ENCODE data around the gene PPM1D. TPM values are rescaled to one million over a fixed set of nuclear protein-coding genes. Genes with fewer than 3 reads are reported as not detected.

Gene PPM1D
- total and polyA plus RNA-seq, 2 of the 13 experiments (the other 11 are each of a cell fraction or from before 2014, with no cell fraction given): 8.0 to 26.2 TPM

GRCh38 chr17:60601447-60602384, 1.7 kb downstream of the PPM1D start (continued):
- no peak for TF ChIP-seq NAIF1 (CRISPR knock-in tag; IDR thresholded peaks at IDR 0.05; ENCODE audit: borderline replicate concordance)
- no peak for TF ChIP-seq ZNF142 (CRISPR knock-in tag; IDR thresholded peaks at IDR 0.05)
- TF ChIP-seq ZNF232 (CRISPR knock-in tag; IDR thresholded peaks at IDR 0.05; ENCODE audit: borderline replicate concordance): no peak
- no peak for TF ChIP-seq PLSCR1 (CRISPR knock-in tag; IDR thresholded peaks at IDR 0.05; ENCODE audit: borderline replicate concordance)
- no peak for TF ChIP-seq ATF4 (CRISPR knock-in tag; IDR thresholded peaks at IDR 0.05)
- TF ChIP-seq ZNF326 (CRISPR knock-in tag; IDR thresholded peaks at IDR 0.05; ENCODE audit: borderline replicate concordance): no peak
- no peak for TF ChIP-seq ZNF446 (CRISPR knock-in tag; IDR thresholded peaks at IDR 0.05)
- peak; percentile 37 to 42; a peak in 2 of 4 replicates for TF ChIP-seq POLR2A (IDR thresholded peaks at IDR 0.05; ENCODE audit: insufficient read depth in 1 of 2, low read depth in 2 of 2, low read length in 2 of 2)
- TF ChIP-seq ZNF773 (CRISPR knock-in tag; IDR thresholded peaks at IDR 0.05; ENCODE audit: borderline replicate concordance): no peak
- no peak for TF ChIP-seq MTA3 (CRISPR knock-in tag; IDR thresholded peaks at IDR 0.05)
- TF ChIP-seq KAT8 (CRISPR knock-in tag; IDR thresholded peaks at IDR 0.05): no peak
- no peak; the same call in 1 of the 2 replicates for TF ChIP-seq AHR (CRISPR knock-in tag; IDR thresholded peaks at IDR 0.05)
- TF ChIP-seq ZFX (CRISPR knock-in tag; IDR thresholded peaks at IDR 0.05; ENCODE audit: low read depth): 0 out of 2 replicates have a peak, but pooled peaks have one; percentile 26
- TF ChIP-seq STAT6 (CRISPR knock-in tag; IDR thresholded peaks at IDR 0.05; ENCODE audit: borderline replicate concordance): peak; percentile 65; the same call in 1 of the 2 replicates

Data from HepG2 (cell line).